Stimulated activated CD8-positive, alpha-beta memory T cell treated with anti-CD3 and anti-CD28 coated beads, Interleukin-12 subunit alpha, Interleukin-12 subunit beta, amount 100 ng/mL, for 24 hours (primary cell): ENCODE results near the gene MRPL21.
"Not testable (repeated sequence)": the region's sequence is repeated elsewhere in the genome, so short reads cannot be mapped to it uniquely, and the experiment has no call there.

Experiments used
- DNase-seq: peaks from one replicate; pipeline ENCODE4 v3.0.0-alpha.2; 2020; ENCODE audit errors: extremely low read depth

Gene MRPL21

GRCh38 chr11:68910965-68911364 is 7.3 kb upstream of the MRPL21 start:
- DNase-seq = no peak

GRCh38 chr11:68908273-68908672 is 4.6 kb upstream of the MRPL21 start:
- no peak for DNase-seq

- no peak for DNase-seq
Measured at GRCh38 chr11:68905421-68906360, 2.1 kb upstream of the MRPL21 start.

- no peak for DNase-seq
Measured at GRCh38 chr11:68904248-68904847, 716 bp upstream of the MRPL21 start.

- no peak for DNase-seq
Measured at GRCh38 chr11:68900835-68901381, 2.7 kb downstream of the MRPL21 start.

- no peak for DNase-seq
Measured at GRCh38 chr11:68897441-68897840, 6.2 kb downstream of the MRPL21 start.

GRCh38 chr11:68896171-68896959 is 7.3 kb downstream of the MRPL21 start:
- no peak for DNase-seq

GRCh38 chr11:68893282-68893681 is 10.3 kb downstream of the MRPL21 start:
- DNase-seq = no peak

GRCh38 chr11:68892576-68892975 is 11.1 kb downstream of the MRPL21 start:
- DNase-seq = no peak

- no peak for DNase-seq
Measured at GRCh38 chr11:68891351-68891948, 12.2 kb downstream of the MRPL21 start.

- DNase-seq = no peak
Measured at GRCh38 chr11:68890490-68891231, 13.0 kb downstream of the MRPL21 start.

GRCh38 chr11:68889948-68890446 is 13.6 kb downstream of the MRPL21 start:
- DNase-seq = no peak

- DNase-seq = not testable (repeated sequence)
Measured at GRCh38 chr11:68884827-68885226, 18.8 kb downstream of the MRPL21 start.

- DNase-seq = no peak
Measured at GRCh38 chr11:68882391-68882790, 21.2 kb downstream of the MRPL21 start.

- DNase-seq = no peak
Measured at GRCh38 chr11:68881320-68881719, 22.3 kb downstream of the MRPL21 start.

- DNase-seq = no peak
Measured at GRCh38 chr11:68880851-68881250, 22.8 kb downstream of the MRPL21 start.

- DNase-seq = no peak
Measured at GRCh38 chr11:68878022-68878421, 25.6 kb downstream of the MRPL21 start.

GRCh38 chr11:68872216-68873003 is 31.2 kb downstream of the MRPL21 start:
- DNase-seq = no peak

GRCh38 chr11:68870470-68870869 is 33.2 kb downstream of the MRPL21 start:
- no peak for DNase-seq
